GM12891 (cell line): Measurements from ENCODE around the gene ACYP2.
"Not testable (repeated sequence)": the region's sequence is repeated elsewhere in the genome, so short reads cannot be mapped to it uniquely, and the experiment has no call there.

Source experiments
- POLR2A ChIP-seq: IDR thresholded peaks from 2 replicates; pipeline ENCODE4 v1.6.1; 2011; ENCODE audit warnings: low read depth, low read length, control low read depth
- POLR2AphosphoS5 ChIP-seq: IDR thresholded peaks from 2 replicates; pipeline ENCODE4 v1.6.1; 2011; ENCODE audit warnings: low read depth, low read length, control low read depth
- TAF1 ChIP-seq: IDR thresholded peaks from 2 replicates; pipeline ENCODE4 v1.6.1; 2011; ENCODE audit warnings: low read depth, low read length, control low read depth

DNA sequence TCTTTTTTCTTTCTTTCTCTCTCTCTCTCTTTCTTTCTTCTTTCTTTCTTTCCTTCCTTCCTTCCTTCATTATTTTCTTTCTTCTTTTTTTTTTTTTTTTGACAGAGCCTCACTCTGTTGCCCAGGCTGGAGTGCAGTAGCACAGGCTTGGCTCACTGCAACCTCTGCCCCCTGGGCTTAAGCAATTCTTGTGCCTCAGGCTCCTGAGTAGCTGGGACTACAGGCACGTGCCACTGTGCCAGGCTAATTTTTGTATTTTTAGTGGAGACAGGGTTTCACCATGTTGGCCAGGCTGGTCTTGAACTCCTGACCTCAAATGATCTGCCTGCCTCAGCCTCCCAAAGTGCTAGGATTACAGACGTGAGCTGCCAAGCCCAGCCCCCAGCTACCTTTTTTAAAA, 42.9 kb upstream of the ACYP2 start:
- not testable (repeated sequence) for TF ChIP-seq POLR2AphosphoS5, POLR2A, TAF1
